Astrocyte (in vitro differentiated cells and primary cell): ENCODE data around the gene CFAP43. TPM values are rescaled to one million over a fixed set of nuclear protein-coding genes. Genes with fewer than 3 reads are reported as not detected.

Experiments used
- DNase-seq: peaks from one replicate; pipeline ENCODE4 v3.0.0-alpha.2; 2010; ENCODE audit warnings: low read depth
- FAIRE-seq: peaks from 2 replicates; lab custom pipeline; 2011; peaks lifted over from hg19 to GRCh38; lab: Jason Lieb, UNC
- H2AFZ ChIP-seq: 2 replicates; pipeline ENCODE4 v1.6.0; 2012; ENCODE audit warnings: low read depth, low read length, inconsistent platforms
- H3K27ac ChIP-seq: 2 replicates; pipeline ENCODE4 v1.5.1; 2011; ENCODE audit warnings: low read depth, low read length, inconsistent platforms
- H3K27me3 ChIP-seq: 2 replicates; pipeline ENCODE4 v1.6.0; 2011; ENCODE audit warnings: low read length, inconsistent platforms; ENCODE audit not compliant: insufficient read depth
- H3K36me3 ChIP-seq: 2 replicates; pipeline ENCODE4 v1.5.1; 2011; ENCODE audit warnings: low read length, inconsistent platforms; ENCODE audit not compliant: insufficient read depth
- H3K4me1 ChIP-seq: 2 replicates; pipeline ENCODE4 v1.5.1; 2011; ENCODE audit warnings: low read length, inconsistent platforms; ENCODE audit not compliant: insufficient read depth
- H3K4me2 ChIP-seq: 2 replicates; pipeline ENCODE4 v1.6.0; 2012; ENCODE audit warnings: low read length, inconsistent platforms
- H3K4me3 ChIP-seq: 2 replicates; pipeline ENCODE4 v1.5.1; 2011; ENCODE audit warnings: low read depth, mild to moderate bottlenecking, low read length, inconsistent platforms; ENCODE audit not compliant: insufficient read depth
- H3K79me2 ChIP-seq: 2 replicates; pipeline ENCODE4 v1.6.0; 2012; ENCODE audit warnings: mild to moderate bottlenecking, low read length, inconsistent platforms; ENCODE audit not compliant: insufficient read depth
- H3K9ac ChIP-seq: 2 replicates; pipeline ENCODE4 v1.6.0; 2012; ENCODE audit warnings: mild to moderate bottlenecking, low read length, inconsistent platforms
- H3K9me3 ChIP-seq: 2 replicates; pipeline ENCODE4 v1.5.1; 2012; ENCODE audit warnings: low read depth, mild to moderate bottlenecking, low read length, inconsistent platforms; ENCODE audit not compliant: insufficient read depth
- H4K20me1 ChIP-seq: 2 replicates; pipeline ENCODE4 v1.6.0; 2012; ENCODE audit warnings: low read length, inconsistent platforms; ENCODE audit not compliant: insufficient read depth
- H3K27ac Mint-ChIP-seq: one replicate; pipeline ENCODE4 v1.8.0; 2021; ENCODE audit warnings: mild to moderate bottlenecking, mixed read lengths; ENCODE audit not compliant: unreplicated experiment
- H3K27me3 Mint-ChIP-seq: one replicate; pipeline ENCODE4 v1.8.0; 2021; ENCODE audit warnings: low read depth, mixed read lengths; ENCODE audit not compliant: unreplicated experiment
- H3K36me3 Mint-ChIP-seq: one replicate; pipeline ENCODE4 v1.8.0; 2021; ENCODE audit warnings: low read depth, mixed read lengths; ENCODE audit not compliant: unreplicated experiment
- H3K4me1 Mint-ChIP-seq: one replicate; pipeline ENCODE4 v1.8.0; 2021; ENCODE audit warnings: low read depth, mixed read lengths; ENCODE audit not compliant: unreplicated experiment
- H3K4me3 Mint-ChIP-seq: one replicate; pipeline ENCODE4 v1.8.0; 2021; ENCODE audit warnings: mild to moderate bottlenecking, moderate library complexity, mixed read lengths; ENCODE audit not compliant: unreplicated experiment
- H3K9me3 Mint-ChIP-seq: one replicate; pipeline ENCODE4 v1.8.0; 2021; ENCODE audit warnings: mild to moderate bottlenecking, mixed read lengths; ENCODE audit not compliant: unreplicated experiment
- CTCF ChIP-seq: IDR thresholded peaks from 2 replicates; pipeline ENCODE4 v1.5.1; 2011; ENCODE audit warnings: low read depth, mild to moderate bottlenecking, inconsistent platforms, low read length, moderate library complexity; ENCODE audit not compliant: insufficient read depth
- EZH2 ChIP-seq: IDR thresholded peaks from 2 replicates; pipeline ENCODE4 v1.6.1; 2012; ENCODE audit warnings: mild to moderate bottlenecking, low read length, inconsistent platforms; ENCODE audit not compliant: insufficient read depth
- total RNA-seq: library from RNA; stranded (reverse); gene quantifications from 2 replicates; pipeline ENCODE4 v1.2.1, GENCODE V29; 2021

The CFAP43 gene
- total RNA-seq, 1 donor from 2014 or later: 0.27 TPM

- no peak for DNase-seq
- H3K4me1 Mint-ChIP-seq: peaks cover 22% of the 10 kb centered on the region
- no peak for FAIRE-seq
Measured at GRCh38 chr10:104100795-104101194, 131.4 kb downstream of the CFAP43 start.

GRCh38 chr10:104099941-104100340 lies 132.2 kb downstream of the CFAP43 start:
- no peak overlapping the region for H3K27ac Mint-ChIP-seq
- peaks cover 4% of the 10 kb centered on the region for H3K9me3 Mint-ChIP-seq
- no peak for FAIRE-seq
- H3K4me3 ChIP-seq: no peak overlapping the region
- H3K27me3 Mint-ChIP-seq: peaks cover 2% of the 10 kb centered on the region
- H3K9me3 ChIP-seq: no peaks in the 10 kb centered on the region
- no peaks in the 10 kb centered on the region for H3K79me2 ChIP-seq
- H3K4me1 Mint-ChIP-seq: peaks cover 22% of the 10 kb centered on the region
- peak; percentile 25 for DNase-seq
- TF ChIP-seq EZH2: no peak
- TF ChIP-seq CTCF: no peak
- H2AFZ ChIP-seq: no peak overlapping the region
- no peak overlapping the region for H3K4me3 Mint-ChIP-seq
- H3K27ac ChIP-seq: no peak overlapping the region
- H3K4me2 ChIP-seq: peak overlapping the region; percentile 43
- no peaks in the 10 kb centered on the region for H3K36me3 ChIP-seq
- peaks cover 9% of the 10 kb centered on the region for H3K4me1 ChIP-seq
- H3K9ac ChIP-seq: no peak overlapping the region
- peaks cover 2% of the 10 kb centered on the region for H3K36me3 Mint-ChIP-seq
- H4K20me1 ChIP-seq: no peaks in the 10 kb centered on the region
- no peaks in the 10 kb centered on the region for H3K27me3 ChIP-seq

More at GRCh38 chr10:104100795-104101194, 131.4 kb downstream of the CFAP43 start:
- H3K9me3 ChIP-seq: no peaks in the 10 kb centered on the region
- peaks cover 9% of the 10 kb centered on the region for H3K4me1 ChIP-seq
- TF ChIP-seq CTCF (no peak), EZH2 (no peak)
- no peak overlapping the region for H3K4me2 ChIP-seq
- H3K27ac ChIP-seq: no peak overlapping the region
- no peak overlapping the region for H3K4me3 Mint-ChIP-seq
- peaks cover 4% of the 10 kb centered on the region for H3K9me3 Mint-ChIP-seq
- no peaks in the 10 kb centered on the region for H4K20me1 ChIP-seq
- no peak overlapping the region for H3K4me3 ChIP-seq
- H3K9ac ChIP-seq: no peak overlapping the region
- H3K27me3 Mint-ChIP-seq: peaks cover 2% of the 10 kb centered on the region
- H3K36me3 ChIP-seq: no peaks in the 10 kb centered on the region
- H2AFZ ChIP-seq: no peak overlapping the region
- no peaks in the 10 kb centered on the region for H3K27me3 ChIP-seq
- H3K27ac Mint-ChIP-seq: no peak overlapping the region
- peaks cover 2% of the 10 kb centered on the region for H3K36me3 Mint-ChIP-seq
- no peaks in the 10 kb centered on the region for H3K79me2 ChIP-seq

- Histone ChIP-seq H3K79me2 (no peaks in the 10 kb centered on the region), H3K4me2 (peak overlapping the region; percentile 43), H3K4me3 (no peak overlapping the region), H3K4me1 (peaks cover 9% of the 10 kb centered on the region), H4K20me1 (no peaks in the 10 kb centered on the region), H3K9me3 (no peaks in the 10 kb centered on the region), H2AFZ (no peak overlapping the region), H3K27me3 (no peaks in the 10 kb centered on the region), H3K27ac (peak overlapping the region; percentile 55), H3K36me3 (no peaks in the 10 kb centered on the region), H3K9ac (no peak overlapping the region)
- peak; percentile 51 for DNase-seq
- TF ChIP-seq CTCF (no peak), EZH2 (no peak)
- Mint-ChIP-seq H3K4me3 (no peak overlapping the region), H3K36me3 (peaks cover 2% of the 10 kb centered on the region), H3K27me3 (peaks cover 2% of the 10 kb centered on the region), H3K27ac (peak overlapping the region; percentile 47), H3K9me3 (peaks cover 4% of the 10 kb centered on the region), H3K4me1 (peaks cover 20% of the 10 kb centered on the region)
- FAIRE-seq: no peak
Measured at GRCh38 chr10:104099269-104099668, 132.9 kb downstream of the CFAP43 start.
